Gastroesophageal sphincter (tissue), 4 donors: ENCODE results near the gene CLEC7A. TPM values are rescaled to one million over a fixed set of nuclear protein-coding genes. Genes with fewer than 3 reads are reported as not detected.

Experiments
- ATAC-seq: fragments of 150-250 bp; one replicate; pipeline ENCODE4 v1.9.1; 2016; ENCODE audit warnings: mild to moderate bottlenecking, moderate library complexity
- H3K27ac ChIP-seq, 4 donors: fragments of 200-600 bp; sonication (generic) in 3 of 4; 1 replicate in 3 of 4; 2 replicates in 1 of 4; pipeline ENCODE4 v1.5.1; 2016 to 2019
- H3K27me3 ChIP-seq: fragments of 200-600 bp; sonication (generic); one replicate; pipeline ENCODE4 v1.5.1; 2019
- H3K36me3 ChIP-seq, 2 donors: fragments of 200-600 bp; sonication (generic); one replicate each; pipeline ENCODE4 v1.5.1; 2019; ENCODE audit warnings: control low read depth in 1 of 2
- H3K4me1 ChIP-seq, 3 donors: fragments of 200-600 bp; sonication (generic); 1 replicate in 2 of 3; 2 replicates in 1 of 3; pipeline ENCODE4 v1.5.1; 2016 to 2019; ENCODE audit warnings: control low read depth in 2 of 3
- H3K4me3 ChIP-seq, 2 donors: fragments of 200-600 bp; sonication (generic); one replicate each; pipeline ENCODE4 v1.5.1; 2019; ENCODE audit warnings: mild to moderate bottlenecking in 1 of 2, moderate library complexity in 1 of 2
- H3K9me3 ChIP-seq, 3 donors: fragments of 200-600 bp; sonication (generic); one replicate each; pipeline ENCODE4 v1.5.1; 2017 to 2019; ENCODE audit warnings: control low read depth in 2 of 3
- EP300 ChIP-seq: sonication (generic); formaldehyde crosslinking; IDR thresholded peaks from one replicate; pipeline ENCODE4 v1.6.1; 2017; ENCODE audit warnings: antibody characterized with exemption, mild to moderate bottlenecking
- POLR2A ChIP-seq, 2 donors: fragments of 450-650 bp; IDR thresholded peaks; one replicate each; pipeline ENCODE4 v1.6.1; 2017; ENCODE audit warnings: antibody characterized with exemption in 2 of 2, mild to moderate bottlenecking in 2 of 2, moderate library complexity in 1 of 2
- POLR2AphosphoS5 ChIP-seq: sonication (generic); formaldehyde crosslinking; IDR thresholded peaks from one replicate; pipeline ENCODE4 v1.6.1; 2017; ENCODE audit warnings: antibody characterized with exemption
- WGBS, 2 donors: methylation state at CpG; one replicate each; pipeline ENCODE4 v1.1.5; 2018; ENCODE audit warnings: low coverage in 1 of 2; 5-methylcytosine and 5-hydroxymethylcytosine counted together
- total RNA-seq, 4 donors: library from RNA; depleted of rRNA; stranded (reverse); fragments of >200 nt; gene quantifications; one replicate each; pipeline ENCODE4 v1.1.0, GENCODE V29; 2016
- TF ChIP-seq, protein P1 (sequence below), 4 experiments: fragments of 200-600 bp in 2 of 4; fragments of 450-650 bp in 2 of 4; sonication (generic) in 1 of 4; IDR thresholded peaks; one replicate each; pipeline ENCODE4 v1.5.1; 2017 to 2019; ENCODE audit warnings: antibody characterized with exemption in 4 of 4, mild to moderate bottlenecking in 2 of 4, moderate library complexity in 2 of 4

The CLEC7A gene
- total RNA-seq, 4 donors from 2014 or later: 1.9 to 9.0 (median 5.1) TPM

DNA sequence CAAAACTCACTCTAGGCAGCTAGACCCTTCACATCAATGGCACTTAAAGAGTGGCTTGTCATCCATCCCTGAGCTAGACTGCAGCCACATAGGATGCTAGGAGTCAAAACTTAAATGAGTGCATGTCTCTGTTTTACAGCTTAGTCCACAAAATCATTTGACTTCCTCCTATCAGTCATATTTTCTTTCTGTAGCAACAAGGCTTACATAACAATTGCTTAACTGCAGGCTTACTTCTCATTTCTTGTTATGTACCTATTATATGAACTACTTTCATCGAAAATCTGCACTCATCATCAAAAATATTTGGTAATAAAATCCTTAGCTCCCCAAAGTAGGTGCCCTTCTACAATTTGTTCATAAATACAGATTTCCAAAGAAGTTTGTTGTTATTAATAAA lies 61.4 kb downstream of the CLEC7A start:
- ATAC-seq: peak; percentile 32
- TF ChIP-seq POLR2AphosphoS5 (no peak), EP300 (no peak), POLR2A (IDR thresholded peaks at IDR 0.05) (no peak)
- TF ChIP-seq, protein P1, sequence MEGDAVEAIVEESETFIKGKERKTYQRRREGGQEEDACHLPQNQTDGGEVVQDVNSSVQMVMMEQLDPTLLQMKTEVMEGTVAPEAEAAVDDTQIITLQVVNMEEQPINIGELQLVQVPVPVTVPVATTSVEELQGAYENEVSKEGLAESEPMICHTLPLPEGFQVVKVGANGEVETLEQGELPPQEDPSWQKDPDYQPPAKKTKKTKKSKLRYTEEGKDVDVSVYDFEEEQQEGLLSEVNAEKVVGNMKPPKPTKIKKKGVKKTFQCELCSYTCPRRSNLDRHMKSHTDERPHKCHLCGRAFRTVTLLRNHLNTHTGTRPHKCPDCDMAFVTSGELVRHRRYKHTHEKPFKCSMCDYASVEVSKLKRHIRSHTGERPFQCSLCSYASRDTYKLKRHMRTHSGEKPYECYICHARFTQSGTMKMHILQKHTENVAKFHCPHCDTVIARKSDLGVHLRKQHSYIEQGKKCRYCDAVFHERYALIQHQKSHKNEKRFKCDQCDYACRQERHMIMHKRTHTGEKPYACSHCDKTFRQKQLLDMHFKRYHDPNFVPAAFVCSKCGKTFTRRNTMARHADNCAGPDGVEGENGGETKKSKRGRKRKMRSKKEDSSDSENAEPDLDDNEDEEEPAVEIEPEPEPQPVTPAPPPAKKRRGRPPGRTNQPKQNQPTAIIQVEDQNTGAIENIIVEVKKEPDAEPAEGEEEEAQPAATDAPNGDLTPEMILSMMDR (IDR thresholded peaks at IDR 0.05): no peak
- Histone ChIP-seq H3K27me3 (no peaks in the 10 kb centered on the region), H3K4me3 (no peak overlapping the region), H3K36me3 (no peaks in the 10 kb centered on the region), H3K4me1 (no peaks in the 10 kb centered on the region), H3K27ac (peak overlapping the region in 3 of 4 donors; percentile 18 to 54 (median 34)), H3K9me3 (no peaks in the 10 kb centered on the region)
- 40 to 48% methylated on average over 1 of the region's 1 CpG for WGBS, 2 donors

DNA sequence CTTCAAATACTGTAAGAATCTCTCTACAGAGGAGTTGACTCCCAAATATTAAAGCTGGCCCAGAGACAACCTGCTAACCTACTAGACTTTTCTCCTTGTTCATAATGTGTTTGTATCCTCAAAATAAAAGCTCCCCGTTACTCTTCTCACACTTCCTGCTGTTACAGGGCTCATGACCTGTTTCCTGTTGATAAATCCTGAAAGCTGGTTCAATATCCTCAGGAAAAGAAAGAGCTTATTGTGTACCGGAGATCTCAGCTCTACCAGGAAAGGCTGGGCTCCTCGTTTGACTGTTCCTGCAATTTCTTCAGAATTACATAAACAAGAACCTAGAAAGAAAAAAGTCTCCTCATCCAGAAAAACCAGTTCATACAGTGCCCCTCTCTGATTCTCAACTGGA lies 62.1 kb downstream of the CLEC7A start:
- H3K36me3 ChIP-seq: no peaks in the 10 kb centered on the region
- no peaks in the 10 kb centered on the region for H3K9me3 ChIP-seq
- WGBS, 2 donors: 34 to 40% methylated on average over 3 of the region's 3 CpGs
- H3K4me1 ChIP-seq: no peaks in the 10 kb centered on the region
- TF ChIP-seq POLR2AphosphoS5: no peak
- TF ChIP-seq POLR2A (IDR thresholded peaks at IDR 0.05): no peak
- no peak for TF ChIP-seq EP300
- TF ChIP-seq, protein P1 (IDR thresholded peaks at IDR 0.05): no peak
- H3K27me3 ChIP-seq: no peaks in the 10 kb centered on the region
- no peak overlapping the region for H3K4me3 ChIP-seq
- ATAC-seq: peak; percentile 70
- peak overlapping the region in 3 of 4 donors; percentile 13 to 54 (median 34) for H3K27ac ChIP-seq

DNA sequence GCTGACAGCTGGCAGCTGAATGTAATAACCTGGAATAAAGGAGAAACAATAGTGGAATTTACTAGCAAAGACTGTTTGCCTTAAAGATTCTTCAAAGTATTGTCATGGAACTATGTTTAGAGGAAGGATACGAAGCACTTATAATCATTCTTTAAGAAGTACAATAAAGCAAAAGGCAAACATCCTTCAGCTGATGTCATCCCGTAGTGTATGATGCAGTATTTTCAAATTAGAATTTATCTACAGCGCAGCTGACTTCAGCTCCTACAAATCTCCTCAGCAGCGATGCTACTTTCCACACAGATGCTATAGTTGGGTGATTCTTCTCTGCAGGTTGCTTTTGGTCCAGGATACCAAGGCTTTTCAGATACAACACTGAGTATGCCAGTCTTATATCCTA lies 62.7 kb downstream of the CLEC7A start:
- 52 to 66% methylated on average over 4 of the region's 4 CpGs for WGBS, 2 donors
- peak overlapping the region in 2 of 4 donors; percentile 20 to 54 for H3K27ac ChIP-seq

More for the DNA sequence above, 62.7 kb downstream of the CLEC7A start:
- ATAC-seq: no peak
- Histone ChIP-seq H3K27me3 (no peaks in the 10 kb centered on the region), H3K4me3 (no peak overlapping the region), H3K4me1 (no peaks in the 10 kb centered on the region), H3K36me3 (no peaks in the 10 kb centered on the region), H3K9me3 (no peaks in the 10 kb centered on the region)
- TF ChIP-seq POLR2AphosphoS5: no peak
- no peak for TF ChIP-seq POLR2A (IDR thresholded peaks at IDR 0.05)
- no peak for TF ChIP-seq EP300
- TF ChIP-seq, protein P1 (IDR thresholded peaks at IDR 0.05): no peak

Other genes starting within 250 kb of the CLEC7A start
- not detected for gene KLRF2, start 248.7 kb downstream of the CLEC7A start, total RNA-seq
- not detected for gene CLEC2A, start 197.8 kb downstream of the CLEC7A start, total RNA-seq
- 1 to 10 TPM in 1 of 4 donors, under 1 TPM in 1, not detected in 2; 0.66 to 1.1 TPM for gene CLEC12A, start 158.8 kb downstream of the CLEC7A start, total RNA-seq
- not detected for gene CLEC1B, start 131.1 kb downstream of the CLEC7A start, total RNA-seq
- gene CLEC12B, start 119.6 kb downstream of the CLEC7A start, total RNA-seq: not detected
- gene CLEC9A, start 99.5 kb downstream of the CLEC7A start, total RNA-seq: not detected
- gene CLEC1A, start 31.2 kb downstream of the CLEC7A start, total RNA-seq: 1 to 10 TPM; 1.4 to 4.7 (median 2.4) TPM
- 1 to 10 TPM in 2 of 4 donors, under 1 TPM in 1, not detected in 1; 0.39 to 6.5 (median 5.5) TPM for gene OLR1, start 41.9 kb upstream of the CLEC7A start, total RNA-seq
- 1 to 10 TPM in 1 of 4 donors, not detected in 3; 1.2 TPM for gene TMEM52B, start 48.8 kb upstream of the CLEC7A start, total RNA-seq
- gene GABARAPL1, start 82.7 kb upstream of the CLEC7A start, total RNA-seq: 100 to 1,000 TPM; 122 to 269 (median 193) TPM
- gene KLRD1, start 177.7 kb upstream of the CLEC7A start, total RNA-seq: under 1 TPM; 0.37 to 0.94 (median 0.70) TPM